ENCODE results near the gene FBXO44. TPM values are rescaled to one million over a fixed set of nuclear protein-coding genes. Genes with fewer than 3 reads are reported as not detected.

Gene FBXO44
- total RNA-seq, 1 donor from 2014 or later = 18.4 TPM

- no peak overlapping the region for H3K4me3 ChIP-seq
- intact Hi-C loops (cut with DNase I) = no loop called here
- ATAC-seq (peak; percentile 30 to 50), DNase-seq (peak; percentile 64)
- TF ChIP-seq, protein P1, sequence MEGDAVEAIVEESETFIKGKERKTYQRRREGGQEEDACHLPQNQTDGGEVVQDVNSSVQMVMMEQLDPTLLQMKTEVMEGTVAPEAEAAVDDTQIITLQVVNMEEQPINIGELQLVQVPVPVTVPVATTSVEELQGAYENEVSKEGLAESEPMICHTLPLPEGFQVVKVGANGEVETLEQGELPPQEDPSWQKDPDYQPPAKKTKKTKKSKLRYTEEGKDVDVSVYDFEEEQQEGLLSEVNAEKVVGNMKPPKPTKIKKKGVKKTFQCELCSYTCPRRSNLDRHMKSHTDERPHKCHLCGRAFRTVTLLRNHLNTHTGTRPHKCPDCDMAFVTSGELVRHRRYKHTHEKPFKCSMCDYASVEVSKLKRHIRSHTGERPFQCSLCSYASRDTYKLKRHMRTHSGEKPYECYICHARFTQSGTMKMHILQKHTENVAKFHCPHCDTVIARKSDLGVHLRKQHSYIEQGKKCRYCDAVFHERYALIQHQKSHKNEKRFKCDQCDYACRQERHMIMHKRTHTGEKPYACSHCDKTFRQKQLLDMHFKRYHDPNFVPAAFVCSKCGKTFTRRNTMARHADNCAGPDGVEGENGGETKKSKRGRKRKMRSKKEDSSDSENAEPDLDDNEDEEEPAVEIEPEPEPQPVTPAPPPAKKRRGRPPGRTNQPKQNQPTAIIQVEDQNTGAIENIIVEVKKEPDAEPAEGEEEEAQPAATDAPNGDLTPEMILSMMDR (IDR thresholded peaks at IDR 0.05) = no peak
- H3K27me3 ChIP-seq (ENCODE audit: low read depth) = peaks cover 28% of the 10 kb centered on the region
- no peaks in the 10 kb centered on the region for H3K9me3 ChIP-seq
- H3K4me1 ChIP-seq = no peaks in the 10 kb centered on the region
- no peaks in the 10 kb centered on the region for H3K36me3 ChIP-seq
- no peak overlapping the region for H3K27ac ChIP-seq
Measured at GRCh38 chr1:11707621-11708276, 53.1 kb downstream of the FBXO44 start.

DNA sequence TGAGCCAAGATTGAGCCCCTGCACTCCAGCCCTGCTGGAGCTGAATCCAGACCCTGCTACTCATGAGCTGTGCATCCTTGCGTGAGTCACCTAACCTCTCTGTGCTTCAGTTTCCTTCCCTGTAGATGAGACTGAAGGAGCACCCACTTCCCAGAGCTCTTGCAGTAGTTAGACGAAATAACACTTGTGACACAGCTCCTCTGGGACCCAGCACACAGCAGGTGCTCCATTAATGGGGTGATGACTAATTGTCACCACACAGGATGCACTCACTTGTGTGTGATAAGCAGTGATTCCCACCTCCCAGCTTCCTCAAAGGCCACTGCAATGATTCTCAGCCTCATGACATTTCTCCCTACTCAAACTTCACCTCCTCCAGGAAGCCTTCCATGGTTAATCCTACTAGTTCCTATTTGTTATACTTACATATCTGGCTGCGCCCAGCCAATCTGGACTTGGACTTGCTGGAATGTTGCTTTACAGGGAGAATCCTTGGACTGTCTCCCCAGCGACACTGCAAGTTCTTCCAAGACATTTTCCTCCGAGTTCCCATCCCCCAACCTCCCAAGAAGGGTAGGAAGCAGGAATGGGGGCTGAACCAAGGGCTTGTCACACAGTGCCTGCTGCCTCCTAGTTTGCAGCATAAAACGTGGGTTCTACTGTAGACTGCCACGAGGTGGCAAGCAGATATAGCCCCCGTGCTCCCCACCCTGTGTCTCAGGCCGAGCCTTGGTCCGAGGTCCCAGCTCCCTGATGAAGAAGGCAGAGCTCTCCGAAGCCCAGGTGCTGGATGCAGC is 54.1 kb downstream of the FBXO44 start:
- ATAC-seq (no peak), DNase-seq (no peak)
- Histone ChIP-seq H3K9me3 (no peaks in the 10 kb centered on the region), H3K4me3 (no peak overlapping the region), H3K27ac (no peak overlapping the region), H3K36me3 (no peaks in the 10 kb centered on the region), H3K4me1 (no peaks in the 10 kb centered on the region), H3K27me3 (ENCODE audit: low read depth) (peaks cover 28% of the 10 kb centered on the region)
- intact Hi-C loops (cut with DNase I) = no loop called here
- TF ChIP-seq, protein P1 (IDR thresholded peaks at IDR 0.05) = no peak

DNA sequence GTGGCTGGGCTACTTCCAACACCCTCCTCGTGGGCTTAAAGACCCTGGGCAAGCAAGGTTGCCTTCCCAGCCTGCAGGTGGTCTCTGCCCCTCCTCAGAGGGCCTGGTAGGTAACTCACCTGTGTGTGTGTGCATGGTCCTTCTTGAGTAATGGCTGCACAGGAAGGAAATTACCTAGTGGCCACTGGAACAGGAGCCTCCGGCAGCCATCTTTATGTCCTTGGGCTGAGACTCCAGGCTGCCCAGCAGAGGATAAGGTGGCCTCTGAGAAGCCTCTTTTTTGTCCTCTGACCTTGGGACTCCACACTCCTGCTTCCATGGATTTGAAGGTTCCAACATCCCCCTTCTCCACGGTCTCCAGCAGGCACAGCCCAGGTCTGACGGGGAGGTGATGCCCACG is 56.8 kb downstream of the FBXO44 start:
- ATAC-seq (no peak), DNase-seq (no peak)
- Histone ChIP-seq H3K9me3 (no peaks in the 10 kb centered on the region), H3K36me3 (no peaks in the 10 kb centered on the region), H3K27me3 (ENCODE audit: low read depth) (peaks cover 16% of the 10 kb centered on the region), H3K4me3 (no peak overlapping the region), H3K4me1 (no peaks in the 10 kb centered on the region), H3K27ac (no peak overlapping the region)
- intact Hi-C loops (cut with DNase I) = loop anchor here (10.0 kb wide), 1 partner anchor 47 kb away; the partner anchor contains the start of gene FBXO6
- TF ChIP-seq, protein P1 (IDR thresholded peaks at IDR 0.05) = no peak

GRCh38 chr1:11712285-11712684 is 57.6 kb downstream of the FBXO44 start:
- Histone ChIP-seq H3K27me3 (ENCODE audit: low read depth) (peaks cover 16% of the 10 kb centered on the region), H3K4me1 (no peaks in the 10 kb centered on the region), H3K36me3 (no peaks in the 10 kb centered on the region), H3K9me3 (no peaks in the 10 kb centered on the region), H3K27ac (no peak overlapping the region), H3K4me3 (no peak overlapping the region)
- ATAC-seq (no peak), DNase-seq (no peak)
- TF ChIP-seq, protein P1 (IDR thresholded peaks at IDR 0.05) = no peak
- intact Hi-C loops (cut with DNase I) = loop anchor here (10.0 kb wide), 1 partner anchor 47 kb away; the partner anchor contains the start of gene FBXO6

Other genes starting within 250 kb of the FBXO44 start
- 0.12 TPM for gene DISP3, start 175.7 kb upstream of the FBXO44 start, total RNA-seq
- 13.4 TPM for gene FBXO2, start 448 bp upstream of the FBXO44 start, total RNA-seq
- gene FBXO6, start 9.3 kb downstream of the FBXO44 start, total RNA-seq = 21.2 TPM
- gene MAD2L2, start 26.3 kb downstream of the FBXO44 start, total RNA-seq = 20.8 TPM
- 0.24 TPM for gene DRAXIN, start 36.8 kb downstream of the FBXO44 start, total RNA-seq
- 64.5 TPM for gene AGTRAP, start 81.3 kb downstream of the FBXO44 start, total RNA-seq
- 2.2 TPM for gene C1orf167, start 107.3 kb downstream of the FBXO44 start, total RNA-seq
- 45.4 TPM for gene MTHFR, start 151.1 kb downstream of the FBXO44 start, total RNA-seq
- gene CLCN6, start 151.3 kb downstream of the FBXO44 start, total RNA-seq = 29.2 TPM
- gene NPPA, start 192.9 kb downstream of the FBXO44 start, total RNA-seq = 2.6 TPM
- not detected for gene NPPB, start 204.1 kb downstream of the FBXO44 start, total RNA-seq